Neural crest cell (in vitro differentiated cells): ENCODE measurements around the gene B4GALT3. TPM values are rescaled to one million over a fixed set of nuclear protein-coding genes. Genes with fewer than 3 reads are reported as not detected.

Experiments used
- DNase-seq: peaks from one replicate; pipeline ENCODE4 v3.0.0; 2021; ENCODE audit warnings: low read depth, mixed read lengths, low spot score
- H3K27ac Mint-ChIP-seq: one replicate; pipeline ENCODE4 v1.8.0; 2021; ENCODE audit warnings: mild to moderate bottlenecking, mixed read lengths; ENCODE audit not compliant: unreplicated experiment
- H3K27me3 Mint-ChIP-seq: 2 replicates; pipeline ENCODE4 v1.8.0; 2021; ENCODE audit warnings: low read depth, mild to moderate bottlenecking, mixed read lengths
- H3K36me3 Mint-ChIP-seq: 2 replicates; pipeline ENCODE4 v1.8.0; 2021; ENCODE audit warnings: low read depth, mild to moderate bottlenecking, mixed read lengths
- H3K4me1 Mint-ChIP-seq: 2 replicates; pipeline ENCODE4 v1.8.0; 2021; ENCODE audit warnings: mixed read lengths
- H3K4me3 Mint-ChIP-seq: one replicate; pipeline ENCODE4 v1.8.0; 2021; ENCODE audit warnings: mild to moderate bottlenecking, mixed read lengths
- H3K9me3 Mint-ChIP-seq: 2 replicates; pipeline ENCODE4 v1.8.0; 2021; ENCODE audit warnings: mixed read lengths
- total RNA-seq: library from RNA; stranded (reverse); gene quantifications from 2 replicates; pipeline ENCODE4 v1.2.1, GENCODE V29; 2021
- TF ChIP-seq, protein P1 (sequence below): fragments of 200-600 bp; sonication (generic); conservative IDR thresholded peaks from 2 replicates; pipeline ENCODE4 v1.5.0; 2021; ENCODE audit warnings: antibody characterized with exemption, mild to moderate bottlenecking

B4GALT3 gene
- total RNA-seq, 1 donor from 2014 or later: 50.6 TPM

DNA sequence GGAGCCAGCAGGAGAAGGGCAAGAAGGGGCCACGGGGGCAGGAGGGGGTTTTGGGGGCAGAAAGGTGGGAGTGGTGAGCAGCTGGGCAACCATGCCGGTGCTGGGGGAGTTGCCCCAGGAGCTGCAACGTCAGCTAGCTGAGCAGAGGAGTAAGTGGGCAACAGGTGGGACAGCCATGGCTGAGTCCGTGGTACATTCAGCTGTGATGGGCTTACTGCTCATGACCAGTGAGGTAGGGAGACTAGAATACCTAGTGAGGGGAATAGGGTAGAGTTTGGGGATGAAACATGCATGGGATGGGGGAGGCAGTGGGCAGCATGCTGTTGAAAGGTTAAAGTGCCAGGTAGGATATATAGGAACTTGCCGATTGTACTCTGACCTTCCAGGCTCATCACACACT, 15.7 kb downstream of the B4GALT3 start:
- Mint-ChIP-seq H3K27ac (no peak overlapping the region), H3K27me3 (no peaks in the 10 kb centered on the region), H3K36me3 (peaks cover 5% of the 10 kb centered on the region), H3K4me3 (peak overlapping the region; percentile 94), H3K9me3 (no peaks in the 10 kb centered on the region), H3K4me1 (peaks cover 47% of the 10 kb centered on the region)
- TF ChIP-seq, protein P1, sequence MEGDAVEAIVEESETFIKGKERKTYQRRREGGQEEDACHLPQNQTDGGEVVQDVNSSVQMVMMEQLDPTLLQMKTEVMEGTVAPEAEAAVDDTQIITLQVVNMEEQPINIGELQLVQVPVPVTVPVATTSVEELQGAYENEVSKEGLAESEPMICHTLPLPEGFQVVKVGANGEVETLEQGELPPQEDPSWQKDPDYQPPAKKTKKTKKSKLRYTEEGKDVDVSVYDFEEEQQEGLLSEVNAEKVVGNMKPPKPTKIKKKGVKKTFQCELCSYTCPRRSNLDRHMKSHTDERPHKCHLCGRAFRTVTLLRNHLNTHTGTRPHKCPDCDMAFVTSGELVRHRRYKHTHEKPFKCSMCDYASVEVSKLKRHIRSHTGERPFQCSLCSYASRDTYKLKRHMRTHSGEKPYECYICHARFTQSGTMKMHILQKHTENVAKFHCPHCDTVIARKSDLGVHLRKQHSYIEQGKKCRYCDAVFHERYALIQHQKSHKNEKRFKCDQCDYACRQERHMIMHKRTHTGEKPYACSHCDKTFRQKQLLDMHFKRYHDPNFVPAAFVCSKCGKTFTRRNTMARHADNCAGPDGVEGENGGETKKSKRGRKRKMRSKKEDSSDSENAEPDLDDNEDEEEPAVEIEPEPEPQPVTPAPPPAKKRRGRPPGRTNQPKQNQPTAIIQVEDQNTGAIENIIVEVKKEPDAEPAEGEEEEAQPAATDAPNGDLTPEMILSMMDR: no peak
- no peak for DNase-seq

- Mint-ChIP-seq H3K4me1 (peaks cover 40% of the 10 kb centered on the region), H3K4me3 (peak overlapping the region; percentile 94), H3K27me3 (no peaks in the 10 kb centered on the region), H3K36me3 (peaks cover 5% of the 10 kb centered on the region), H3K9me3 (no peaks in the 10 kb centered on the region), H3K27ac (no peak overlapping the region)
- TF ChIP-seq, protein P1: no peak
- DNase-seq: no peak
These were observed 16.6 kb downstream of the B4GALT3 start for GRCh38 chr1:161160671-161161145.

GRCh38 chr1:161159913-161160243, 17.4 kb downstream of the B4GALT3 start:
- H3K27me3 Mint-ChIP-seq: no peaks in the 10 kb centered on the region
- TF ChIP-seq, protein P1: no peak
- H3K9me3 Mint-ChIP-seq: no peaks in the 10 kb centered on the region
- no peak for DNase-seq
- H3K27ac Mint-ChIP-seq: peak overlapping the region; percentile 79
- peak overlapping the region; percentile 94 for H3K4me3 Mint-ChIP-seq
- H3K36me3 Mint-ChIP-seq: peaks cover 5% of the 10 kb centered on the region
- peaks cover 41% of the 10 kb centered on the region for H3K4me1 Mint-ChIP-seq

DNA sequence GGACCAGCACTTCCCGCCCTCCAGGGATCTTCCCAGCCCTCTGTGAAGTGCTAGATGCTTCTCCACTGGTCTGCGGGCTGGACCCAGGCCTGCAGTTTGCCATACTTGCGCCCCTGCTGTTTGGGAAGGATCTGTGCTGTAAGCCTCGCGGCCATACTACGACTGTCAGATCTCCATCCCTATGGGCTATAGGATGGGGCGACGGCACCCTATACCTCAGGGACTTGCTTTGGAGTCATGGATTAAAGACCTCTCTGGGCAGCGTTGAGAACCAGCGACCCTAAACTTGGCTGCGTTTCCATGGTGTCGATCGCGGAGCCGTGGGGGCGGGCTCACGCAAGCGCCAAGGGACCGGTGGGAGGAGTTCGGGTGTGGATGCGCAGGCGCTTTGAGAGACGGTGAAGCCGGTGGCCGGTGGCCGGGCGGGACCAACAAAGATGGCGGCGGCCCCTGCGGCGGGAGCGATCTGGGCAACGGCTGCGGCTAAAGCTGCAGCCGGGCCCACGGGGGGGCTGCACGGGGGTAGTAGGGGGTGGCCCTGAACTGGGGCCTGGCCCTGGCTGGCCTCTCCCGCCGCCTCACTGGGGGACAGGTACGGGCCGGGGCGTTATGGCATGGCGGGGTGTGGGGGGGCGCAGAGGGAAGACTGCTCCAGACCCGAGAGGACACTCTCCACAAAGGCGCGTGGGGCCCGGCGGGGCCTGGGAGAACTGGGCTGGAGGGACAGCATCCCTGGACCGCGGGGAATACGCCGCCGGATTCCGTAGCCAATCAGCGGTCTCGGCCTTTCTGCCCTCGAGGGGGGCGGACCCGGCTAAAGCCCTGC, 18.0 kb downstream of the B4GALT3 start, which contains the start of gene USP21:
TSS of gene USP21 (plus strand) at position 414 of the 826 bp plus-strand sequence. CDS start 1,141 bp downstream, outside the sequence.
- Mint-ChIP-seq H3K4me1 (peaks cover 42% of the 10 kb centered on the region), H3K36me3 (peaks cover 5% of the 10 kb centered on the region), H3K9me3 (no peaks in the 10 kb centered on the region), H3K4me3 (peak within 1 kb of the TSS; percentile 94), H3K27me3 (no peaks in the 10 kb centered on the region), H3K27ac (peak within 1 kb of the TSS; percentile 87)
- TF ChIP-seq, protein P1: no peak
- DNase-seq: peak; percentile 93

GRCh38 chr1:161158316-161159010, 18.8 kb downstream of the B4GALT3 start:
- Mint-ChIP-seq H3K4me3 (peak overlapping the region; percentile 94), H3K4me1 (peaks cover 48% of the 10 kb centered on the region), H3K9me3 (no peaks in the 10 kb centered on the region), H3K27ac (no peak overlapping the region), H3K27me3 (no peaks in the 10 kb centered on the region), H3K36me3 (peaks cover 4% of the 10 kb centered on the region)
- TF ChIP-seq, protein P1: no peak
- DNase-seq: no peak
